Measurements from ENCODE around the gene PDIA2.

The PDIA2 gene

DNA sequence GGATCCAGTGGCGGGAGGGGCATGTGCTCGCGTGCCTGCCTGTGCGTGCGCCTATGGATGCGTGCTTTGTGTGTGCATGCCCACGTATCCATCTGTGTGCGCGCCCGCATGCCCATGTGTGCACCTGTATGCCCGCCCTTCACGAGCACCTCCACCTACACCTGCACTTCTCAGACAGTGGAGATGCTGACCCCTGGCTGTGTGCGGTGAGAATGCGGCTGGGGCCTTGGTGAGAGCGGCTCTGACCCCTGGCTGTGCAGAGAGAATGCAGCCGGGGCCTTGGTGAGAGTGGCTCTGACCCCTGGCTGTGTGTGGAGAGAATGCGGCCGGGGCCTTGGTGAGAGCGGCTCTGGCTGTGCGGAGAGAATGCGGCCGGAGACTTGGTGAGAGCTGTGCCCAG lies 35.7 kb downstream of the PDIA2 start:
- DNase-seq, result peak; percentile 29
- Histone ChIP-seq H3K27ac (no peak overlapping the region), H3K4me3 (ENCODE audit: low read depth, low read length) (no peak overlapping the region), H3K9me3 (ENCODE audit: severe bottlenecking) (no peaks in the 10 kb centered on the region), H3K36me3 (peaks cover 21% of the 10 kb centered on the region), H3K27me3 (ENCODE audit: insufficient read depth, low read depth, severe bottlenecking) (no peaks in the 10 kb centered on the region)
- peak; percentile 52 for TF ChIP-seq CTCF (IDR thresholded peaks at IDR 0.05; ENCODE audit: low read depth, low read length)

- no peak overlapping the region for H3K27ac ChIP-seq
- H3K4me3 ChIP-seq (ENCODE audit: low read depth, low read length), result no peak overlapping the region
- H3K36me3 ChIP-seq, result peaks cover 11% of the 10 kb centered on the region
- no peak for DNase-seq
- H3K27me3 ChIP-seq (ENCODE audit: insufficient read depth, low read depth, severe bottlenecking), result no peaks in the 10 kb centered on the region
- TF ChIP-seq CTCF (IDR thresholded peaks at IDR 0.05; ENCODE audit: low read depth, low read length), result no peak
- H3K9me3 ChIP-seq (ENCODE audit: severe bottlenecking), result no peaks in the 10 kb centered on the region
These were observed 37.2 kb downstream of the PDIA2 start for GRCh38 chr16:320206-320605.

DNA sequence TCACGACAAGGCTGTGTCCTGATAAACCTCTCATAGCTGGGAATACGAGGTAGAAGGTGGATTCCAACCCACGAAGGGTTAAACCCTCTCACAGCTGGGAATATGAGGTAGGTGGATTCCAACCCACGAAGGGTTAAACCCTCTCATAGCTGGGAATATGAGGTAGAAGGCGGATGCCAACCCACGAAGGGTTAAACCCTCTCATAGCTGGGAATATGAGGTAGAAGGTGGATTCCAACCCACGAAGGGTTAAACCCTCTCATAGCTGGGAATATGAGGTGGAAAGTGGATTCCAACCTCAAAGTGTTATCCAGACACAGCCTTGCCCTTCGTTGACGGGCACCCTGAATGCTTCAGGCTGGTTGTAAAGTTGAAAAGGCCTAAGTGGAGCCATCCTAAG lies 38.6 kb downstream of the PDIA2 start:
- H3K36me3 ChIP-seq, result peaks cover 11% of the 10 kb centered on the region
- no peak for TF ChIP-seq CTCF (IDR thresholded peaks at IDR 0.05; ENCODE audit: low read depth, low read length)
- H3K27me3 ChIP-seq (ENCODE audit: insufficient read depth, low read depth, severe bottlenecking), result no peaks in the 10 kb centered on the region
- no peaks in the 10 kb centered on the region for H3K9me3 ChIP-seq (ENCODE audit: severe bottlenecking)
- DNase-seq, result no peak
- no peak overlapping the region for H3K4me3 ChIP-seq (ENCODE audit: low read depth, low read length)
- no peak overlapping the region for H3K27ac ChIP-seq

DNA sequence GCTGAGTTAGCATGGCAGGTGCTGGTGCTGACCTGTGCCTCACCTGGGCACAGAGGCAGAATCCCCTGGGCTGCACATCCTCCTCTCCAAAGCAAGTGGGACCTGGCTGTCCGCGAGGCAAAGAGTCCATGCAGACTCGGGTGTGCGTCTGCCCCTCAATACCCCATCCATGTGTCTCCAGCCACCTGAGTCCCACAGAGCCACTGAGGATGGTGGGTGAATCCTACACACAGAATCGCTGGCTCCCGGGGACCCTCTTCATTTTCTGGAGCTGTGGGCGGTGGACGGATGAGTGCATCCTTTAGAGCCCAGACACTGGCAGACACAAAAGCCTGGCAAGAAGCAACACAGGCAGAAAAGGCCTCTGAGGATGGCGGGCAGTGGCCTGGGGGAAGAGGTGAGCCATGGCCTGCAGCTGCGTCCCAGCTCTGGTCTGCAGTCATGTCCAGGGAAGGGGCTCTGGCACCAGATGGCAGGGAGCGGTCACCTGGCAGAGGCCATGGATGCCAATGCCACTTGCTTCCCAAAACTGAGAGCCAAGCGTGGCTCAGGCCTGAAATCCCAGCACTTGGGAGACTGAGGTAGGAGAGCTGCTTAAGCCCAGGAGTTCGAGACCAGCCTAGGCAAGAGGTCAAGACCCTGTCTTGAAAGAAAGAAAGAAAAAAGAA lies 39.6 kb downstream of the PDIA2 start:
- DNase-seq, result no peak
- H3K36me3 ChIP-seq, result peaks cover 10% of the 10 kb centered on the region
- no peaks in the 10 kb centered on the region for H3K27me3 ChIP-seq (ENCODE audit: insufficient read depth, low read depth, severe bottlenecking)
- no peak overlapping the region for H3K4me3 ChIP-seq (ENCODE audit: low read depth, low read length)
- TF ChIP-seq CTCF (IDR thresholded peaks at IDR 0.05; ENCODE audit: low read depth, low read length), result no peak
- H3K27ac ChIP-seq, result no peak overlapping the region
- H3K9me3 ChIP-seq (ENCODE audit: severe bottlenecking), result no peaks in the 10 kb centered on the region

DNA sequence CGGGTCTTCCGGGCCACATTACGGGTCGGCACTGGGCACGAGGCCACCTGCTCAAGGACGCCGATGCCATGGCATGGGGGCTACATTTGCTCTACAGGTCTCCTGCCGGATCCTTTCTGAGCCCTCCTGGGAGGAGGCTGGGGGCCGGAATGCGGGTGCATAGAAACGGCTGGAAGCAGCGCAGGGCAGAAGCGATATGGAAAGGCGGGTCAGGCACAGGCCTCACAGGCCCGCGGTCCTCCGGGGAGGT lies 41.2 kb downstream of the PDIA2 start:
- no peak for TF ChIP-seq CTCF (IDR thresholded peaks at IDR 0.05; ENCODE audit: low read depth, low read length)
- no peak for DNase-seq

More for the DNA sequence above, 41.2 kb downstream of the PDIA2 start:
- Histone ChIP-seq H3K27ac (no peak overlapping the region), H3K27me3 (ENCODE audit: insufficient read depth, low read depth, severe bottlenecking) (no peaks in the 10 kb centered on the region), H3K36me3 (peaks cover 2% of the 10 kb centered on the region; the same call in 1 of the 2 replicates), H3K9me3 (ENCODE audit: severe bottlenecking) (no peaks in the 10 kb centered on the region), H3K4me3 (ENCODE audit: low read depth, low read length) (no peak overlapping the region)

Data from WERI-Rb-1 (cell line).